ENCODE results near the gene PLA2G5.

Gene PLA2G5

GRCh38 chr1:20070357-20070756, 363 bp downstream of the PLA2G5 start:
- DNase-seq: no peak

- DNase-seq: no peak
Measured at GRCh38 chr1:20071416-20071815, 1.4 kb downstream of the PLA2G5 start.

- DNase-seq: no peak
Measured at GRCh38 chr1:20072771-20073170, 2.8 kb downstream of the PLA2G5 start.

GRCh38 chr1:20073256-20073655, 3.3 kb downstream of the PLA2G5 start:
- no peak for DNase-seq

- DNase-seq: no peak
Measured at GRCh38 chr1:20074055-20074724, 4.2 kb downstream of the PLA2G5 start.

- DNase-seq: no peak
Measured at GRCh38 chr1:20074725-20075171, 4.8 kb downstream of the PLA2G5 start.

- no peak for DNase-seq
Measured at GRCh38 chr1:20075345-20075744, 5.4 kb downstream of the PLA2G5 start.

- DNase-seq: no peak
Measured at GRCh38 chr1:20076223-20076622, 6.2 kb downstream of the PLA2G5 start.

GRCh38 chr1:20076710-20077461, 6.9 kb downstream of the PLA2G5 start:
- no peak for DNase-seq

GRCh38 chr1:20078171-20078651, 8.2 kb downstream of the PLA2G5 start:
- DNase-seq: no peak

- no peak for DNase-seq
Measured at GRCh38 chr1:20078711-20079110, 8.7 kb downstream of the PLA2G5 start.

GRCh38 chr1:20079661-20080305, 9.8 kb downstream of the PLA2G5 start:
- DNase-seq: no peak

GRCh38 chr1:20080441-20081352, 10.7 kb downstream of the PLA2G5 start:
- DNase-seq: no peak

GRCh38 chr1:20081353-20081810, 11.4 kb downstream of the PLA2G5 start:
- DNase-seq: no peak

GRCh38 chr1:20082772-20083171, 12.8 kb downstream of the PLA2G5 start:
- no peak for DNase-seq

GRCh38 chr1:20083178-20083944, 13.4 kb downstream of the PLA2G5 start:
- no peak for DNase-seq

- DNase-seq: no peak
Measured at GRCh38 chr1:20086800-20087199, 16.8 kb downstream of the PLA2G5 start.

- DNase-seq: no peak
Measured at GRCh38 chr1:20087668-20088067, 17.7 kb downstream of the PLA2G5 start.

GRCh38 chr1:20089328-20090077, 19.5 kb downstream of the PLA2G5 start:
- no peak for DNase-seq

GRCh38 chr1:20090119-20090518, 20.1 kb downstream of the PLA2G5 start:
- DNase-seq: no peak

- DNase-seq: no peak
Measured at GRCh38 chr1:20090641-20091040, 20.6 kb downstream of the PLA2G5 start.
